Astrocyte of the cerebellum (primary cell): ENCODE data around the gene RFESD.
A peak's percentile ranks its signal among the peaks of the same experiment; 100 is the strongest.

ENCODE experiments used
- DNase-seq: peaks from one replicate; pipeline ENCODE4 v3.0.0-alpha.2; 2011; ENCODE audit warnings: low read depth
- H3K4me3 ChIP-seq: 2 replicates; pipeline ENCODE4 v1.5.1; 2011; ENCODE audit warnings: mild to moderate bottlenecking, low read depth, low read length, moderate library complexity
- CTCF ChIP-seq: IDR thresholded peaks from 2 replicates; pipeline ENCODE4 v1.5.1; 2012; ENCODE audit warnings: low read length, low read depth, moderate library complexity, mild to moderate bottlenecking; ENCODE audit errors: missing control alignments
- in situ Hi-C: cut with HindIII; loops from 2 replicates; pipeline ENCODE4 v1.10.0; 2017; ENCODE audit warnings: low sequenced_read_pairs

Gene RFESD

GRCh38 chr5:95662946-95663345 lies 16.4 kb downstream of the RFESD start:
- no peak overlapping the region for H3K4me3 ChIP-seq
- TF ChIP-seq CTCF: no peak
- no peak for DNase-seq
- in situ Hi-C loops: no loop called here

GRCh38 chr5:95664204-95664786 lies 17.7 kb downstream of the RFESD start:
- H3K4me3 ChIP-seq: no peak overlapping the region
- no peak for DNase-seq
- peak; percentile 66 for TF ChIP-seq CTCF
- in situ Hi-C loops: no loop called here

GRCh38 chr5:95667061-95667618 lies 20.6 kb downstream of the RFESD start:
- no peak for DNase-seq
- in situ Hi-C loops: loop anchor here (5.0 kb wide), 1 partner anchor 75 kb away; no protein-coding TSS in a partner anchor
- no peak overlapping the region for H3K4me3 ChIP-seq
- TF ChIP-seq CTCF: no peak

GRCh38 chr5:95667678-95668077 lies 21.1 kb downstream of the RFESD start:
- no peak overlapping the region for H3K4me3 ChIP-seq
- no peak for TF ChIP-seq CTCF
- in situ Hi-C loops: loop anchor here (5.0 kb wide), 1 partner anchor 75 kb away; no protein-coding TSS in a partner anchor

GRCh38 chr5:95668216-95668615 lies 21.6 kb downstream of the RFESD start:
- in situ Hi-C loops: loop anchor here (5.0 kb wide), 1 partner anchor 74 kb away; no protein-coding TSS in a partner anchor
- TF ChIP-seq CTCF: no peak
- H3K4me3 ChIP-seq: no peak overlapping the region
- DNase-seq: no peak

More at GRCh38 chr5:95667678-95668077, 21.1 kb downstream of the RFESD start:
- no peak for DNase-seq

GRCh38 chr5:95668728-95669127 lies 22.2 kb downstream of the RFESD start:
- in situ Hi-C loops: loop anchor here (5.0 kb wide), 1 partner anchor 74 kb away; no protein-coding TSS in a partner anchor
- TF ChIP-seq CTCF: no peak
- no peak overlapping the region for H3K4me3 ChIP-seq
- no peak for DNase-seq
